OCI-LY1 (cell line): Measurements from ENCODE around the gene RTRAF.

Experiments
- H2AFZ ChIP-seq: fragments of 200-600 bp; sonication (generic), shearing (Covaris generic); 2 replicates; pipeline ENCODE4 v1.6.0; 2014; ENCODE audit warnings: antibody characterized with exemption, mild to moderate bottlenecking, low read length
- H3F3A ChIP-seq: fragments of 200-600 bp; sonication (generic), shearing (Covaris generic); 2 replicates; pipeline ENCODE4 v1.6.0; 2014; ENCODE audit warnings: mild to moderate bottlenecking, antibody characterized with exemption, low read length, moderate library complexity; ENCODE audit not compliant: insufficient read depth
- H3K27ac ChIP-seq: fragments of 200-600 bp; sonication (generic); 2 replicates; pipeline ENCODE4 v1.5.1; 2014; ENCODE audit warnings: low read length, mixed run types, mild to moderate bottlenecking, low read depth; ENCODE audit not compliant: poor library complexity, severe bottlenecking
- H3K27me3 ChIP-seq: fragments of 200-600 bp; sonication (generic); 2 replicates; pipeline ENCODE4 v1.6.0; 2014; ENCODE audit warnings: antibody characterized with exemption, mild to moderate bottlenecking, low read length, moderate library complexity; ENCODE audit not compliant: insufficient read depth
- H3K36me3 ChIP-seq: fragments of 200-600 bp; sonication (generic); 2 replicates; pipeline ENCODE4 v1.6.1; 2014; ENCODE audit warnings: mild to moderate bottlenecking, antibody characterized with exemption, low read length, moderate library complexity, mixed read lengths; ENCODE audit not compliant: insufficient read depth
- H3K4me1 ChIP-seq: fragments of 200-600 bp; sonication (generic); 2 replicates; pipeline ENCODE4 v1.5.1; 2014; ENCODE audit warnings: mild to moderate bottlenecking, low read length, moderate library complexity; ENCODE audit not compliant: insufficient read depth, severe bottlenecking
- H3K4me2 ChIP-seq: fragments of 200-600 bp; sonication (generic), shearing (Covaris generic); 2 replicates; pipeline ENCODE4 v1.6.1; 2014; ENCODE audit warnings: low read length
- H3K4me3 ChIP-seq: fragments of 200-600 bp; sonication (generic); 2 replicates; pipeline ENCODE4 v1.5.1; 2014; ENCODE audit warnings: low read length, low read depth, mild to moderate bottlenecking, mixed read lengths; ENCODE audit not compliant: poor library complexity, severe bottlenecking
- H3K79me2 ChIP-seq: fragments of 200-600 bp; shearing (Covaris generic); 2 replicates; pipeline ENCODE4 v1.6.1; 2016; ENCODE audit warnings: mixed run types, low read length, mixed read lengths; ENCODE audit not compliant: insufficient read depth
- H3K9ac ChIP-seq: fragments of 200-600 bp; sonication (generic), shearing (Covaris generic); 2 replicates; pipeline ENCODE4 v1.6.1; 2014; ENCODE audit warnings: mild to moderate bottlenecking, low read length, mixed read lengths
- H3K9me2 ChIP-seq: fragments of 200-600 bp; sonication (generic), shearing (Covaris generic); 2 replicates; pipeline ENCODE4 v1.6.1; 2014; ENCODE audit warnings: low read depth, mild to moderate bottlenecking, low read length, mixed read lengths
- H3K9me3 ChIP-seq: fragments of 200-600 bp; shearing (Covaris generic); 2 replicates; pipeline ENCODE4 v1.6.1; 2014; ENCODE audit warnings: low read length, mixed read lengths
- H4K20me1 ChIP-seq: fragments of 200-600 bp; sonication (generic), shearing (Covaris generic); 2 replicates; pipeline ENCODE4 v1.6.0; 2016; ENCODE audit warnings: mild to moderate bottlenecking, low read length; ENCODE audit not compliant: insufficient read depth
- EZH2 ChIP-seq: fragments of 200-600 bp; sonication (generic), shearing (Covaris generic); IDR thresholded peaks from 2 replicates; pipeline ENCODE4 v1.8.0; 2017; ENCODE audit warnings: borderline replicate concordance, mixed run types, mild to moderate bottlenecking, antibody characterized with exemption, low read length, moderate library complexity, mixed read lengths
- TF ChIP-seq, protein P1 (sequence below): fragments of 200-600 bp; sonication (generic), shearing (Covaris generic); IDR thresholded peaks from 2 replicates; pipeline ENCODE4 v1.5.1; 2017; ENCODE audit warnings: mild to moderate bottlenecking, antibody characterized with exemption, low read length, moderate library complexity, mixed read lengths

The RTRAF gene

DNA sequence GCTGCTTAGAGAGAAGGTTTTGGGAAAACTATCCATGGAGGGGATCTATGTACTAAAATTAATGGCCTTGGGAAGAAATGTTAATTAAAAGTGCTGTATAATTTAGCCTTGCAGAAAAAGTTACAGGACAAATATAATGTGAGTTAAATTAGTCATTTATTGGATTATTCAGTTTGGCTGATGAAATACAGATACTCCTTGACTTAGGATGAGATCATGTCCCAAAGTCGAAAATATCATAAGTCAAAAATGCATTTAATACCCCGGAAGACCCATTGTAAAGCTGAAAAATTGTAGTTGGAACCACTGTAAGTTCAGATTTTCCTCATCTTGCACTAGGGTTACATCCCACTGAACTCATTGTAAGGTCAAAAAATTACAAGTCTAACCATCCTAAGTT lies 9.7 kb downstream of the RTRAF start:
- H3K9ac ChIP-seq = no peak overlapping the region
- no peaks in the 10 kb centered on the region for H3F3A ChIP-seq
- peaks cover 98% of the 10 kb centered on the region for H3K36me3 ChIP-seq
- H3K4me2 ChIP-seq = no peak overlapping the region
- H3K4me3 ChIP-seq = no peak overlapping the region
- H3K27ac ChIP-seq = no peak overlapping the region
- H3K9me3 ChIP-seq = no peaks in the 10 kb centered on the region
- no peak overlapping the region for H2AFZ ChIP-seq
- H4K20me1 ChIP-seq = no peaks in the 10 kb centered on the region
- no peak for TF ChIP-seq EZH2
- TF ChIP-seq, protein P1, sequence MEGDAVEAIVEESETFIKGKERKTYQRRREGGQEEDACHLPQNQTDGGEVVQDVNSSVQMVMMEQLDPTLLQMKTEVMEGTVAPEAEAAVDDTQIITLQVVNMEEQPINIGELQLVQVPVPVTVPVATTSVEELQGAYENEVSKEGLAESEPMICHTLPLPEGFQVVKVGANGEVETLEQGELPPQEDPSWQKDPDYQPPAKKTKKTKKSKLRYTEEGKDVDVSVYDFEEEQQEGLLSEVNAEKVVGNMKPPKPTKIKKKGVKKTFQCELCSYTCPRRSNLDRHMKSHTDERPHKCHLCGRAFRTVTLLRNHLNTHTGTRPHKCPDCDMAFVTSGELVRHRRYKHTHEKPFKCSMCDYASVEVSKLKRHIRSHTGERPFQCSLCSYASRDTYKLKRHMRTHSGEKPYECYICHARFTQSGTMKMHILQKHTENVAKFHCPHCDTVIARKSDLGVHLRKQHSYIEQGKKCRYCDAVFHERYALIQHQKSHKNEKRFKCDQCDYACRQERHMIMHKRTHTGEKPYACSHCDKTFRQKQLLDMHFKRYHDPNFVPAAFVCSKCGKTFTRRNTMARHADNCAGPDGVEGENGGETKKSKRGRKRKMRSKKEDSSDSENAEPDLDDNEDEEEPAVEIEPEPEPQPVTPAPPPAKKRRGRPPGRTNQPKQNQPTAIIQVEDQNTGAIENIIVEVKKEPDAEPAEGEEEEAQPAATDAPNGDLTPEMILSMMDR = no peak
- H3K9me2 ChIP-seq = no peaks in the 10 kb centered on the region
- H3K4me1 ChIP-seq = no peaks in the 10 kb centered on the region
- H3K79me2 ChIP-seq = no peaks in the 10 kb centered on the region; the same call in 1 of the 2 replicates
- H3K27me3 ChIP-seq = no peaks in the 10 kb centered on the region

- no peaks in the 10 kb centered on the region for H3K9me3 ChIP-seq
- H3K9ac ChIP-seq = no peak overlapping the region
- no peak for TF ChIP-seq EZH2
- TF ChIP-seq, protein P1 = no peak
- H3K36me3 ChIP-seq = peaks cover 98% of the 10 kb centered on the region
- no peaks in the 10 kb centered on the region for H3F3A ChIP-seq
- no peak overlapping the region for H3K4me2 ChIP-seq
- H3K27me3 ChIP-seq = no peaks in the 10 kb centered on the region
- H3K79me2 ChIP-seq = no peaks in the 10 kb centered on the region; the same call in 1 of the 2 replicates
- no peak overlapping the region for H3K27ac ChIP-seq
- H3K4me3 ChIP-seq = no peak overlapping the region
- H4K20me1 ChIP-seq = no peaks in the 10 kb centered on the region
- H3K9me2 ChIP-seq = no peaks in the 10 kb centered on the region
- H3K4me1 ChIP-seq = no peaks in the 10 kb centered on the region
- no peak overlapping the region for H2AFZ ChIP-seq
These were observed 10.8 kb downstream of the RTRAF start for GRCh38 chr14:52000019-52000582.

GRCh38 chr14:52000696-52001095 lies 11.3 kb downstream of the RTRAF start:
- H3K79me2 ChIP-seq = no peaks in the 10 kb centered on the region; the same call in 1 of the 2 replicates
- H2AFZ ChIP-seq = no peak overlapping the region
- peaks cover 98% of the 10 kb centered on the region for H3K36me3 ChIP-seq
- H3F3A ChIP-seq = no peaks in the 10 kb centered on the region
- no peaks in the 10 kb centered on the region for H3K4me1 ChIP-seq
- H3K27ac ChIP-seq = no peak overlapping the region
- H3K27me3 ChIP-seq = no peaks in the 10 kb centered on the region
- H3K4me2 ChIP-seq = no peak overlapping the region
- H3K4me3 ChIP-seq = no peak overlapping the region
- no peaks in the 10 kb centered on the region for H3K9me3 ChIP-seq
- H3K9me2 ChIP-seq = no peaks in the 10 kb centered on the region
- no peak for TF ChIP-seq EZH2
- TF ChIP-seq, protein P1 = no peak
- no peak overlapping the region for H3K9ac ChIP-seq
- no peaks in the 10 kb centered on the region for H4K20me1 ChIP-seq
